Neural progenitor cell (in vitro differentiated cells): ENCODE results near the gene DUOXA2. TPM values are rescaled to one million over a fixed set of nuclear protein-coding genes. Genes with fewer than 3 reads are reported as not detected.

ENCODE experiments used
- DNase-seq: peaks from one replicate; pipeline ENCODE4 v3.0.0-alpha.2; 2016; ENCODE audit warnings: low spot score
- H2AFZ ChIP-seq: fragments of 200-600 bp; sonication (generic); replicated peaks from 2 replicates; pipeline ENCODE4 v1.6.1; 2016; ENCODE audit warnings: antibody characterized with exemption
- H3F3A ChIP-seq: fragments of 200-600 bp; sonication (generic); 2 replicates; pipeline ENCODE4 v1.6.1; 2016; ENCODE audit warnings: antibody characterized with exemption, low read depth
- H3K27ac ChIP-seq: fragments of 200-600 bp; sonication (generic); 2 replicates; pipeline ENCODE4 v1.5.1; 2016; ENCODE audit warnings: mild to moderate bottlenecking
- H3K27me3 ChIP-seq: fragments of 200-600 bp; sonication (generic); 2 replicates; pipeline ENCODE4 v1.6.1; 2016; ENCODE audit warnings: mild to moderate bottlenecking, moderate library complexity
- H3K36me3 ChIP-seq: fragments of 200-600 bp; sonication (generic); 2 replicates; pipeline ENCODE4 v1.5.1; 2016
- H3K4me1 ChIP-seq: fragments of 200-600 bp; sonication (generic); 2 replicates; pipeline ENCODE4 v1.6.1; 2016; ENCODE audit warnings: mixed run types
- H3K4me2 ChIP-seq: fragments of 200-600 bp; sonication (generic); 2 replicates; pipeline ENCODE4 v1.6.1; 2016
- H3K4me3 ChIP-seq: fragments of 200-600 bp; sonication (generic); 2 replicates; pipeline ENCODE4 v1.5.1; 2016
- H3K79me2 ChIP-seq: fragments of 200-600 bp; sonication (generic); 2 replicates; pipeline ENCODE4 v1.6.1; 2016; ENCODE audit warnings: low read depth
- H3K9ac ChIP-seq: fragments of 200-600 bp; sonication (generic); 2 replicates; pipeline ENCODE4 v1.6.1; 2016
- H3K9me3 ChIP-seq: fragments of 200-600 bp; sonication (generic); 2 replicates; pipeline ENCODE4 v1.5.1; 2016; ENCODE audit warnings: low read depth
- H4K20me1 ChIP-seq: fragments of 200-600 bp; sonication (generic); 2 replicates; pipeline ENCODE4 v1.6.1; 2016; ENCODE audit warnings: low read depth
- H3K27ac Mint-ChIP-seq: 3 replicates; pipeline ENCODE4 v1.8.0; 2021; ENCODE audit warnings: mixed read lengths
- H3K27me3 Mint-ChIP-seq: 2 replicates; pipeline ENCODE4 v1.8.0; 2022; ENCODE audit warnings: low read depth, mild to moderate bottlenecking, inconsistent platforms, moderate library complexity, mixed read lengths; ENCODE audit not compliant: insufficient read depth
- H3K36me3 Mint-ChIP-seq: 3 replicates; pipeline ENCODE4 v1.8.0; 2021; ENCODE audit warnings: mixed read lengths
- H3K4me1 Mint-ChIP-seq: 3 replicates; pipeline ENCODE4 v1.8.0; 2021; ENCODE audit warnings: mixed read lengths
- H3K4me3 Mint-ChIP-seq: 3 replicates; pipeline ENCODE4 v1.8.0; 2021; ENCODE audit warnings: mild to moderate bottlenecking, moderate library complexity, mixed read lengths
- H3K9me3 Mint-ChIP-seq: 3 replicates; pipeline ENCODE4 v1.8.0; 2020; ENCODE audit warnings: mixed read lengths
- CTCF ChIP-seq: fragments of 200-600 bp; sonication (generic); IDR thresholded peaks from 2 replicates; pipeline ENCODE4 v1.5.1; 2017; ENCODE audit warnings: antibody characterized with exemption, mild to moderate bottlenecking
- EZH2 ChIP-seq: fragments of 200-600 bp; sonication (generic); IDR thresholded peaks from 2 replicates; pipeline ENCODE4 v1.6.1; 2017; ENCODE audit warnings: antibody characterized with exemption, mild to moderate bottlenecking, moderate library complexity
- EZH2phosphoT487 ChIP-seq: fragments of 200-600 bp; sonication (generic); IDR thresholded peaks from 2 replicates; pipeline ENCODE4 v1.6.1; 2017; ENCODE audit warnings: antibody characterized with exemption
- total RNA-seq: library from RNA; depleted of rRNA; stranded (reverse); fragments of >200 nt; gene quantifications from 2 replicates; pipeline ENCODE4 v1.2.3, GENCODE V29; 2015; ENCODE audit warnings: low replicate concordance

The DUOXA2 gene
- total RNA-seq, 1 donor from 2014 or later: not detected

- no peaks in the 10 kb centered on the region for H3F3A ChIP-seq
- H3K4me1 ChIP-seq: no peaks in the 10 kb centered on the region
- H3K79me2 ChIP-seq: no peaks in the 10 kb centered on the region
- Mint-ChIP-seq H3K27me3 (peaks cover 70% of the 10 kb centered on the region), H3K36me3 (no peaks in the 10 kb centered on the region), H3K27ac (no peak overlapping the region), H3K4me3 (no peak overlapping the region), H3K4me1 (peaks cover 25% of the 10 kb centered on the region), H3K9me3 (peaks cover 2% of the 10 kb centered on the region)
- H3K4me2 ChIP-seq: no peak overlapping the region
- no peak overlapping the region for H2AFZ ChIP-seq
- peaks cover 98% of the 10 kb centered on the region for H3K27me3 ChIP-seq
- no peaks in the 10 kb centered on the region for H3K36me3 ChIP-seq
- H3K9me3 ChIP-seq: no peaks in the 10 kb centered on the region
- H3K27ac ChIP-seq: no peak overlapping the region
- DNase-seq: no peak
- H4K20me1 ChIP-seq: peaks cover 27% of the 10 kb centered on the region
- H3K4me3 ChIP-seq: no peak overlapping the region
- TF ChIP-seq CTCF: no peak
- no peak for TF ChIP-seq EZH2
- TF ChIP-seq EZH2phosphoT487: no peak
- H3K9ac ChIP-seq: no peak overlapping the region
Observed at GRCh38 chr15:45115312-45115820, 1.2 kb downstream of the DUOXA2 start.

GRCh38 chr15:45116006-45116481 is 1.9 kb downstream of the DUOXA2 start:
- peaks cover 27% of the 10 kb centered on the region for H4K20me1 ChIP-seq
- peaks cover 96% of the 10 kb centered on the region for H3K27me3 ChIP-seq
- H3K36me3 Mint-ChIP-seq: no peaks in the 10 kb centered on the region
- H3K4me3 Mint-ChIP-seq: peak overlapping the region; percentile 53
- peaks cover 25% of the 10 kb centered on the region for H3K4me1 Mint-ChIP-seq
- no peak overlapping the region for H3K4me2 ChIP-seq
- H3K79me2 ChIP-seq: no peaks in the 10 kb centered on the region
- TF ChIP-seq EZH2 (peak; percentile 3), EZH2phosphoT487 (no peak), CTCF (no peak)
- no peak for DNase-seq
- H3K9me3 Mint-ChIP-seq: peaks cover 2% of the 10 kb centered on the region
- H3K36me3 ChIP-seq: no peaks in the 10 kb centered on the region
- H2AFZ ChIP-seq: no peak overlapping the region
- H3K27ac Mint-ChIP-seq: no peak overlapping the region
- no peak overlapping the region for H3K27ac ChIP-seq
- no peaks in the 10 kb centered on the region for H3F3A ChIP-seq
- H3K4me3 ChIP-seq: no peak overlapping the region
- H3K4me1 ChIP-seq: no peaks in the 10 kb centered on the region
- H3K27me3 Mint-ChIP-seq: peaks cover 67% of the 10 kb centered on the region
- H3K9ac ChIP-seq: no peak overlapping the region
- no peaks in the 10 kb centered on the region for H3K9me3 ChIP-seq

- Histone ChIP-seq H3K27ac (no peak overlapping the region), H3K4me3 (no peak overlapping the region), H3K36me3 (no peaks in the 10 kb centered on the region), H3K4me2 (no peak overlapping the region), H3K27me3 (peaks cover 97% of the 10 kb centered on the region), H2AFZ (no peak overlapping the region), H3K9ac (no peak overlapping the region), H3K4me1 (no peaks in the 10 kb centered on the region), H3K79me2 (no peaks in the 10 kb centered on the region), H3K9me3 (no peaks in the 10 kb centered on the region), H4K20me1 (peaks cover 27% of the 10 kb centered on the region), H3F3A (no peaks in the 10 kb centered on the region)
- Mint-ChIP-seq H3K9me3 (peaks cover 2% of the 10 kb centered on the region), H3K27me3 (peaks cover 66% of the 10 kb centered on the region), H3K4me1 (peaks cover 25% of the 10 kb centered on the region), H3K4me3 (peak overlapping the region; percentile 53), H3K36me3 (no peaks in the 10 kb centered on the region), H3K27ac (no peak overlapping the region)
- TF ChIP-seq EZH2: peak; percentile 78
- TF ChIP-seq CTCF: no peak
- peak; percentile 50 for TF ChIP-seq EZH2phosphoT487
- DNase-seq: peak; percentile 12
Observed at GRCh38 chr15:45116482-45117307, 2.6 kb downstream of the DUOXA2 start.
